Stimulated activated naive CD8-positive, alpha-beta T cell treated with anti-CD3 and anti-CD28 coated beads, Interleukin-15, amount 100 ng/mL, for 72 hours (primary cell): Measurements from ENCODE around the gene MRPS22.
"Not testable (repeated sequence)": the region's sequence is repeated elsewhere in the genome, so short reads cannot be mapped to it uniquely, and the experiment has no call there.

Experiments
- ATAC-seq: fragments of 150-1000 bp; cut with Tn5 transposase; 2 replicates; pipeline ENCODE4 v1.10.0; 2021; ENCODE audit warnings: mild to moderate bottlenecking, moderate library complexity
- DNase-seq, 2 donors: peaks; one replicate each; pipeline ENCODE4 v3.0.0; 2021 to 2022
- H3K27ac Mint-ChIP-seq, 2 donors: one replicate each; pipeline ENCODE4 v1.8.0; 2022; ENCODE audit warnings: mild to moderate bottlenecking in 2 of 2, mixed read lengths in 2 of 2, moderate library complexity in 2 of 2
- H3K27me3 Mint-ChIP-seq: one replicate; pipeline ENCODE4 v1.8.0; 2022; ENCODE audit warnings: mixed read lengths
- H3K4me1 Mint-ChIP-seq: one replicate; pipeline ENCODE4 v1.8.0; 2022; ENCODE audit warnings: mild to moderate bottlenecking, mixed read lengths
- H3K4me3 Mint-ChIP-seq, 2 donors: one replicate each; pipeline ENCODE4 v1.8.0; 2022; ENCODE audit warnings: mild to moderate bottlenecking in 2 of 2, mixed read lengths in 2 of 2, moderate library complexity in 1 of 2
- H3K9me3 Mint-ChIP-seq, 2 donors: one replicate each; pipeline ENCODE4 v1.8.0; 2022; ENCODE audit warnings: mixed read lengths in 2 of 2

MRPS22 gene

GRCh38 chr3:139388821-139389551 is 45.2 kb downstream of the MRPS22 start:
- no peak for DNase-seq
- peak overlapping the region; percentile 86 to 96 for H3K4me3 Mint-ChIP-seq
- peak; percentile 52 for ATAC-seq
- H3K27me3 Mint-ChIP-seq = no peaks in the 10 kb centered on the region
- H3K9me3 Mint-ChIP-seq = no peaks in the 10 kb centered on the region
- H3K4me1 Mint-ChIP-seq = peaks cover 35% of the 10 kb centered on the region
- H3K27ac Mint-ChIP-seq = peak overlapping the region; percentile 95 to 97

GRCh38 chr3:139389552-139390368 is 45.9 kb downstream of the MRPS22 start, which contains the start of gene COPB2:
Gene COPB2, minus strand, starts transcription at chr3:139389647. Its CDS starts 97 bp downstream, at chr3:139389550.
- peak within 1 kb of the TSS; percentile 95 to 97 for H3K27ac Mint-ChIP-seq
- peaks cover 35% of the 10 kb centered on the region for H3K4me1 Mint-ChIP-seq
- no peaks in the 10 kb centered on the region for H3K9me3 Mint-ChIP-seq
- peak within 1 kb of the TSS; percentile 86 to 96 for H3K4me3 Mint-ChIP-seq
- DNase-seq = peak; percentile 92 to 96
- no peaks in the 10 kb centered on the region for H3K27me3 Mint-ChIP-seq
- peak; percentile 95 for ATAC-seq

DNA sequence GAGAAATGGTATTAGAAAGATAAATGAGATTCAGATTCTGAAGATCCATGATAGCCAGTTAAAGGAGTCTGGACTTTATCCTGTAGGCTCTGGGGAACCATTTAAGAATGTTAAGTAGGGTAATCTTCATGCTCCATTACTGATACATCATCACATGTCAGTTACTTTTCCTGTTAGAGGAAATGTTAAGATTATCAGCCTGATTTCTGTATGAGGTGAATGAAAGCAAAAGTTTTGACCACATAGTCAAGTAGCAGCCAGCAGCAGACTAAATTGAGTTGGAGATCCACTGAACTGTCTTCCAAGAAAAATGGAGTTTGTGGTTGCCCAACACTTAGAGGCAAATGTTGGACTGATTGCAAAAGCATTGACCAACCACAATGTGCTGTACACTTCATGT is 50.3 kb downstream of the MRPS22 start:
- no peaks in the 10 kb centered on the region for H3K27me3 Mint-ChIP-seq
- DNase-seq (no peak), ATAC-seq (no peak)
- no peak overlapping the region for H3K27ac Mint-ChIP-seq
- H3K9me3 Mint-ChIP-seq = no peaks in the 10 kb centered on the region
- H3K4me1 Mint-ChIP-seq = peaks cover 12% of the 10 kb centered on the region
- no peak overlapping the region for H3K4me3 Mint-ChIP-seq

GRCh38 chr3:139396707-139397106 is 52.9 kb downstream of the MRPS22 start:
- peaks cover 0 to 6% of the 10 kb centered on the region in 2 donors for H3K9me3 Mint-ChIP-seq
- no peak overlapping the region for H3K4me3 Mint-ChIP-seq
- DNase-seq (no peak), ATAC-seq (no peak)
- peaks cover 4% of the 10 kb centered on the region for H3K4me1 Mint-ChIP-seq
- no peak overlapping the region for H3K27ac Mint-ChIP-seq
- no peaks in the 10 kb centered on the region for H3K27me3 Mint-ChIP-seq

GRCh38 chr3:139401155-139401554 is 57.3 kb downstream of the MRPS22 start:
- H3K27me3 Mint-ChIP-seq, H3K4me1 Mint-ChIP-seq, ATAC-seq, H3K27ac Mint-ChIP-seq, H3K4me3 Mint-ChIP-seq, DNase-seq: not testable (repeated sequence)
- peaks cover 23 to 25% of the 10 kb centered on the region in 2 donors for H3K9me3 Mint-ChIP-seq
